Esophagus mucosa (tissue), 1 donor: Measurements from ENCODE around the gene POLH. TPM values are rescaled to one million over a fixed set of nuclear protein-coding genes. Genes with fewer than 3 reads are reported as not detected.
"Not testable (repeated sequence)": the region's sequence is repeated elsewhere in the genome, so short reads cannot be mapped to it uniquely, and the experiment has no call there.

ENCODE experiments used
- ATAC-seq: fragments of 200-7000 bp; cut with Tn5 transposase; one replicate; pipeline ENCODE4 v1.9.1; 2020
- total RNA-seq: library from RNA; stranded (reverse); gene quantifications from one replicate; pipeline ENCODE4 v1.2.4, GENCODE V29; 2023
- donor health status: DM: yes; HTN: yes; CAD: no.

The POLH gene
- total RNA-seq: 12.0 TPM

- peak; percentile 99 for ATAC-seq
Observed at GRCh38 chr6:43575772-43576551, at the start of gene POLH, which contains the start of gene XPO5. Gene POLH, plus strand, starts transcription at chr6:43576185. Its CDS starts 6,135 bp downstream, at chr6:43582320. Gene XPO5, minus strand, starts transcription at chr6:43576038. Its CDS starts 174 bp downstream, at chr6:43575864.

GRCh38 chr6:43532201-43532600 lies 43.8 kb upstream of the POLH start:
- ATAC-seq: no peak

DNA sequence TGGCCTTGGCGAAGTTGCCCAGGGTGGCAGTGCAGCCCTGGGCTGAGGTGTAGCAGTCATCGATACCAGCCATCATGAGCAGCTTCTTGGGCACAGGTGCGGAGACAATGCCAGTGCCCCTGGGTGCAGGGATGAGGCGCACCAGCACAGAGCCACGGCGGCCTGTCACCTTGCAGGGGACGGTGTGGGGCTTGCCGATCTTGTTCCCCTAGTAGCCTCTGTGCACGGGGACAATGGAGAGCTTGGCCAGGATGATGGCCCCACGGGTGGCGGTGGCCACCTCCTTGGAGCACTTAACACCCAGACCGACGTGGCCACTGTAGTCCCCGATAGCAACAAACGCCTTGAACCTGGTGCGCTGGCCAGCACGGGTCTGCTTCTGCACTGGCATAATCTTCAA lies 37.0 kb upstream of the POLH start:
- not testable (repeated sequence) for ATAC-seq

DNA sequence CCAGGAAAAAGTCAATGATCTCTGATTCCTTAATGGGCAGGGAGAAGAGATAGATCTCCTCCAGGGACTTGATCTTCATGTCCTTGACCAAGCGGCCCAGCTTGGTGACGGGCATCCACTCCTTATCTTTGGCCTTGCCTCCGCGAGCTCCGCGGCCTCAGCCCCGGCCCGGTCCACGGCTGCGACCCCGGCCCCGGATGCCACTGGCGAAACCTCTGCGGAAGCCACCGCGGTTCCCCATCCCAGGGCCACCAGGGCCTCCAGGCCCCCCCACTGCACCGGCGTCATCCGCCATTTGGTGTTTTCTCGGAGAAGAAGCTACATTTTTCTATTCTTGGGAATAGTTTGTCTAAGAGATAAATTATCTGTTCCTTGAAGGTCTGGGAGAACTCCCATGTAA lies 36.6 kb upstream of the POLH start:
- ATAC-seq: not testable (repeated sequence)

GRCh38 chr6:43540507-43540906 lies 35.5 kb upstream of the POLH start:
- no peak for ATAC-seq

DNA sequence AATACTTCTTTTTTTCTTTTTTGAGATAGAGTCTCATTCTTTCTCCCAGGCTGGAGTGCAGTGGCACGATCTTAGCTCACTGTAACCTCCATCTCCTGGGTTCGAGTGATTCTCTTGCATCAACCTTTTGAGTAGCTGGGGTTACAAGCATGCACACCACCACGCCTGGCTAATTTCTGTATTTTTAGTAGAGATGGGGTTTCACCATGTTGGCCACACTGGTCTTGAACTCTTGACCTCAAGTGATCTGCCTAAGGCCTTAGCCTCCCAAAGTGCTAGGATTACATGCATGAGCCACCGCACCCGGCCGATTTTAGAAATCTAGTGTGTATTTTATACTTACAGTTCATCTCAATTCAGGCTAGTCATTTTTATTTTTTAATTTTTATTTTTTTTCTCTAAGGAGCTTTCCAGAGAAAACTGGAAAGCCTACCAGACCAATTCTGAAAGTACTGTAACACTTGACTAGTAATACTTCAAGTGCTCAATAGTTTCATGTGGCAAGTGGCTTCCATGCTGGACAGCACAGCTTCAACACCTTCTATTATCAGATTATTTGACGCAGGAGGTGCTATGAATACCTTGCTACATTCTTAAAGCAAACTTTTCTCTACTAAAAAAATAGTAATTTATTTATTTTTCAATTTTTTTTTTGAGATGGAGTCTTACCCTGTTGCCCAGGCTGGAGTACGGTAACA lies 34.1 kb upstream of the POLH start:
- ATAC-seq: no peak

- ATAC-seq: no peak
Observed at GRCh38 chr6:43544461-43544860, 31.5 kb upstream of the POLH start.

DNA sequence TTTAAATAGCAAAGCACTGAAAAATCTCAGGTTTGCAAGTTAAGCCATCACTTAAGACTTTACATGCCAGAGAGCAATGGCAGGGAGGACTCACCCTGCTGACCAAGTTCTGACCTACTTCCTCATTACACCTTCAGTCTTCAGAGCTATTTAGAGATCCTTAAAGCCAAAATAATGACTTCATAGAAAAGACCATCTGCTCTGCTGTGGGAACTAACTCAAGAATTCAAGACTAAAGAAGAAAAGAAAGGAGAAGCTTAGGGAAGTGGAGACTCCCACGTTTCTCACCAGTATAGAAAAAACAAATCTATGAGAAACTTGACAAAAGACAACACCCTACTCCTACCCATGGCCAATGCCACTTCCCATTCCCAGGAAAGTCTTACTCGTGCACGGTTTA lies 28.8 kb upstream of the POLH start:
- ATAC-seq: no peak

- ATAC-seq: not testable (repeated sequence)
Observed at GRCh38 chr6:43557620-43558019, 18.4 kb upstream of the POLH start.

DNA sequence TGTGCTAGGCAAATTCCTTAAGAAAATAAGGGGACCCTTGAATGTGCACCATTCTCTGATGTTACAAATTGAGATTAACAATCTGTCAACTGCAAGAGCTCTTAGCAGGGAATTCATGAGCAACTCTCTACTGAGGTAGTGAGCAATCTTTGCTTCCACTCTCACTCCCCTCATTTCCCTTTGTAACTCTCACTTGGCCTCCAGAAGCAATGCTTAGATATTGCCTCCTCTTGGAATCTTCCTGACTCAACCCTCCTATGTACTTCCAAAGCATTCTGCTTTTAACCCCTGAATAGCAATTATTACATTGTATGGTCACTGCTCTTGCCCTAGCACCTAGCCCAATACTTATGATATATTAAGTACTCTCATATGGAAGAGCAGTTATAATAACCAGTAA lies 16.7 kb upstream of the POLH start:
- no peak for ATAC-seq

- peak; percentile 72 for ATAC-seq
Observed at GRCh38 chr6:43570876-43571441, 5.0 kb upstream of the POLH start.

- no peak for ATAC-seq
Observed at GRCh38 chr6:43572015-43572414, 4.0 kb upstream of the POLH start.

DNA sequence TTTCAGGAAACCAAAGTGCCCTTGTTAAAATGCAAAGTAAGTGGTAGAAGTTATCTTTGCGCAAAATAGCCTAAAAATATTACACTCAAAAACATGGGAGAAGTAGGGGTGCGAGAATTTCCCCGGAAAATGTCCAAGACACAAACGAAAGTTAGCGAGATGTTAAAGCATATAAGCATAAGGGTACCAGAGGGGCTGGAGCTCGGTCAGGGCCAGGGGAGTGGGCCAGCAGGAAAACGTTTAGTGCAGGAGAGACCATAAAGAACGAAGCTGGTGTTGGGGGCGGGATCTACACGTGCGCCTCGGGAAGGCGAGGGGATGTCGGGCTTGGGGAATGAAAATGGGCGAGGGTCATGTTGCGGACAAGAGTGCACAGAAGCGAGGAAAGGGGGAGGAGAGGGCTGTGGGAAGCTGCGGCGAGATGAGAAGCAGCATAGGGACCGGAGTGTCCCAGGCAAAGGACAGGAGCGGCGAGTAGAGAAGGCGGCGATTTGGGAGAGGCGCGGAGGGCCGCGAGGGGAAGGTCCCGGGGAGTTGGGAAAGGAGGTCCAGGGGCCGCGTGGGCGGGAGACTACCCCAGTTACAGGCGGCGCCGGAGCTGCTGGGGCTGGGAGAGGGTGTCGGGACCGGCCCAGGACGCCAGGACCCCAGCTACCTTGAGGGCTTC lies 747 bp upstream of the POLH start:
- ATAC-seq: no peak

DNA sequence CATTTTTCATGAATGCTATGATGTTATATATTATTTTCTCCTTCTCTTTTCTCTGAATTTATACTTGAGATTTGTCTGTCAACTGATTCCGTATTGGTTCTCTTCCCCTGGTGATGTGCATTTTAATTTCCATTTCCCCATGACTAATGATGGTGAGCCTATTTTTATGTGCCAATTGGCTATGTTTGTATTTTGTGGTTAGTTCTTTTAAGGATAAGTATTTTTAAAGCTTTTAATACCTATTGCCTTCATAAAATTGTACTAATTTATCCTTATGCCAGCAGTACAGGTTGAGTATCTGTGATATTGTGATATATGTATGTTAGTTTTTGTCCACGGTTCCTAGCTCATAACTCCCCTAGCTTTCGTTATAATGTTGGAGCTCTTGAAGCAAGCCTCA lies 2.8 kb downstream of the POLH start:
- no peak for ATAC-seq

DNA sequence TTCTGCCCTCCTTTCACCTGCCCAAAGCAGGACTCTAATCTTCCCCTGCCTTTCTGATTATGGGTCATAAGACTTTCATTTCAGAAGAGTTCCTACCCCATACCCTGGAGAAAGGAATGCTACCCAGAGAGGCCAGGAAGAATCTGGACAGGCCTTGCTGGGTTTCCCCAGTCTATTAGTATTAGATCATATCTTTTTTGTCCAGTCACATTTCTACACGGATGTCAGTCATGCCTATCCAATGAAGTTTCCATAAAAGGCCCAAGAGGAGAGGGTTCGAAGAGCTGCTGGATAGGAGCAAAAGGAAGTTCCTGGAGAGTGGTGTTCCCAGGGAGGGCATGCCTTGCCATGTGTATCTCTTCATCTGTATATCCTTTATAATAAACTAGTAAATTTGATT lies 3.2 kb downstream of the POLH start:
- ATAC-seq: no peak

- no peak for ATAC-seq
Observed at GRCh38 chr6:43582911-43583310, 6.9 kb downstream of the POLH start.

- no peak for ATAC-seq
Observed at GRCh38 chr6:43584892-43585570, 9.0 kb downstream of the POLH start.

DNA sequence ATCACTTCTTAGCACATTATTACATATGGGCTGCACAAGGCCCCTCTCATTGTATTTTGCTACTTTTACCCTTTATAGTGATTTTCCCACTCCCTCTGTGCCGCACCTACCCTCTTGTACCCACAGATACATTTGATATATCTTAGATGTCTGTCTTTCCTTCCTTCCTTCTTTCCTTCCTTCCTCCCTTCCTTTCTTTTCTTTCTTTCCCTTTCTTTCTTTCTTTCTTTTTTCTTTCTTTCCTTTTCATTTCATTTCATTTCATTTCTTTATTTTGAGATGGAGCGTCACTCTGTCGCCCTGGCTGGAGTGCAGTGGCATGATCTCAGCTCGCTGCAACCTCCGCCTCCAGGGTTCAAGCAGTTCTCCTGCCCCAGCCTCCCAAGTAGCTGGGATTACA lies 12.2 kb downstream of the POLH start:
- no peak for ATAC-seq

DNA sequence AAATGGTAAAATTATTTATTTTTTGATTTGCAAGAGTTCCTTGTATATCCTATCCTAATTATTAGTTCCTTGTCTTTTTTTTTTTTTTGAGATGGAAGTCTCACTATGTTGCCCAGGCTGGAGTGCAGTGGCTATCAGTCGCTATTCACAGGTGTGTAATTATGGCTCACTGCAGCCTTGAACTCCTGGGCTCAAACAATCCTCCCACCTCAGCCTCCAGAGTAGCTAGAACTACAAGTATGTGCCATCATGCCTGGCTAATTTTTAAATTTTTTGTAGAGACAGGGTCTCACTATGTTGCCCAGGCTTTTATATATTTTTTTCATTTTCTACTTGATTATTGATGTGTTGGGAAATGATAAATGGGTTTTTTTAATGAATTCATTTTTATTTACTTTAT lies 13.6 kb downstream of the POLH start:
- ATAC-seq: not testable (repeated sequence)

DNA sequence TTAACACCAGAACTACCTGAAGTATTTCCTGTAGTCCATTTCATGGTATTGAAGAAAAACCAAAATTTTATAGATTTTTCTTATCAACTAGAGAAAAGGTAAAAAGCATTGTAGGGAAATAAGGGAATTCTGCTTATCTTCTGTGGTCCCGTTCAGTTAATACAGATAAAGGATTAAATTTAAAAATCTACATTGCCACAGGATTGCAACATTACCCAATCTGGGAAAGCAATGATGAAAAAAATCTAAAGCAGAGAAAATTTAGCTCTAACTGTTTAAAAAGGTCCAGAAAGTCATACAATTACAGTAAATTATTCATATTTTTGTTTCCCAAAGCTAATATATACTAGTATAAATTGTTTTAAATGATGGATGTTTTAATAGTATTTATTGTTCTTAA lies 18.0 kb downstream of the POLH start:
- ATAC-seq: no peak

DNA sequence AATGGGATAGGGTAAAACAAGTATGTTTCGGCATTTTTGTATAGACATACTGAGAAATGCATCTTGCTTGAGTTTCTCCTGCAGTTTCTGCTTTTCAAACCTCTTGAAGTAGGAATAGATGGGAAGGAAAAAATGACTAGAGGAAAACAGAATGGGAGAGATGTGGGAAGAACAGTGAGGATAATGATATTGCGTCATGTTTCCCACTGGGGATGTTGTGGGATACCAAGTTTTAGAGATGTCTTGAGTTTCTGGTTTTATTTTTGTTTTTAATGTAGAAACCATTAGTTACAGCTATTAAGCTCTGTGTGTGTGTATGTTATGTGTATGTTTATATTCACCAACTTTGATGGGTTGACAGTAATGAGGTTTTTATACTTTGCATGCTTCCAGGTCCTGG lies 24.6 kb downstream of the POLH start:
- no peak for ATAC-seq

DNA sequence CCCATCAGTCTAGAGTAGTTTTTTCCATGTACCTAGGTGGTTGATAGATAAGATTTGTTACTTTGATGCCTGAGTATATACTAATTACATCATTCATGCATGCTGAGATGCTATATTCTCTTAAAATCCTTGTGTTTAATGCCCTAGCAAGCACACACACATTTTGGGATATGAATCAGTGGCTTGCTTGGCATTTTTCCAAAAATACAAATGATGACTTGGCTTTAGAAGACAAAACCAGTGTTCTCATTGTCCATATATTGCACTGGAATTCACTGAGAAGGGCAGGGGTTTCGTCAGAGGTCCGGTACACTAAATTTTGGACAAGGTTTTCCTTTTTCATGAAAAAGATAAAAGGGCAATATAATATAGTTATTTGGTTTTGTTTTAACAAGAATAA lies 28.2 kb downstream of the POLH start:
- ATAC-seq: no peak

GRCh38 chr6:43606019-43606418 lies 30.0 kb downstream of the POLH start:
- no peak for ATAC-seq
